ENCODE data around the gene OR4F6. TPM values are rescaled to one million over a fixed set of nuclear protein-coding genes. Genes with fewer than 3 reads are reported as not detected.

Gene OR4F6
- total and polyA plus RNA-seq, 4 donors, result not detected

DNA sequence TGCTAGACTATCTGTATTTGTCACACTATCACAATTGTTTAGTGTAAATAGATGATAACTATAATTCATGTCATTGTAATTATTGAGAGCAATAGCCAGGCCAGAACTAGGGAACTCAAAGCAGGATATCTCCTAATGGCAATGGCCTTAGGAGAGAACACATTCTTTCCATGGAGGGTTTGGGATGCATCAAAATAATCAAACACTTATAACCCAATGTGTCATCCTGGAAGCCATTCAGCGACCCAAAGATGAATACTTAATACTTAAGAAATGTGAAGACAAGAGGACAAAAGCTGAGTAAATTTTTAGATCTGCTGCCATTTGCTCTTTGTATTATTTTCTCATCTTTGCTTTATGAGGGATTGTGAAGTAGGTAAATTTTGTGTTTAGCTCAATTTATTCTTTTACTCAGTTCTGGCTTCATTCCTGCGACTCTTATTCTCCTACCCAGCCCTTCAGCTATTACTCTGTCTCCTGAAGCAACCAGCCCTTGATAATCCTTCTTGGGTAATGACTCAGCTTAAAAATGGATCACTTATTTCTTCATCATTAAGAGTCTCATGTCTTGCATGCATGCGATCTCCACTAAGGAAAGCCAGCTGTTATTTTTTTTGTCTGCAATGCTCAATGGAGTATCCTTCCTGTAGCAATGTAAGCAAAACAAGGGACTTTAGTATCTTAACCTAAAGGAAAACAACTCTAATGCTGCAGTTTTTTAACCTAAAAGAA, 10.7 kb downstream of the OR4F6 start:
- H3K27ac ChIP-seq (ENCODE audit: low read depth in 1 of 2, low read length in 2 of 2), result no peak overlapping the region
- H3K36me3 ChIP-seq (ENCODE audit: control insufficient read depth in 4 of 4, insufficient read depth in 3 of 4, low read depth in 1 of 4, low read length in 3 of 4), result no peaks in the 10 kb centered on the region
- H3K4me1 ChIP-seq (ENCODE audit: control insufficient read depth in 4 of 4, insufficient read depth in 4 of 4, low read length in 3 of 4), result no peaks in the 10 kb centered on the region
- DNase-seq (ENCODE audit: low spot score), result no peak
- peaks cover 0 to 6% (median 0%) of the 10 kb centered on the region in 4 donors for H3K27me3 ChIP-seq (ENCODE audit: control insufficient read depth in 4 of 4, insufficient read depth in 4 of 4, low read length in 3 of 4)
- TF ChIP-seq FOXA2 (IDR thresholded peaks at IDR 0.05) (no peak), NR2F2 (IDR thresholded peaks at IDR 0.05) (no peak), ZBTB33 (IDR thresholded peaks at IDR 0.05) (no peak), MAX (IDR thresholded peaks at IDR 0.05) (no peak), REST (IDR thresholded peaks at IDR 0.05) (no peak), HNF4A (conservative IDR thresholded peaks at IDR 0.05) (no peak), EGR1 (IDR thresholded peaks at IDR 0.05; ENCODE audit: low read depth in 2 of 2) (no peak), SP1 (IDR thresholded peaks at IDR 0.05) (no peak)
- TF ChIP-seq, protein P1, sequence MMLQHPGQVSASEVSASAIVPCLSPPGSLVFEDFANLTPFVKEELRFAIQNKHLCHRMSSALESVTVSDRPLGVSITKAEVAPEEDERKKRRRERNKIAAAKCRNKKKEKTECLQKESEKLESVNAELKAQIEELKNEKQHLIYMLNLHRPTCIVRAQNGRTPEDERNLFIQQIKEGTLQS (IDR thresholded peaks at IDR 0.05), result no peak
- TF ChIP-seq, protein P2, sequence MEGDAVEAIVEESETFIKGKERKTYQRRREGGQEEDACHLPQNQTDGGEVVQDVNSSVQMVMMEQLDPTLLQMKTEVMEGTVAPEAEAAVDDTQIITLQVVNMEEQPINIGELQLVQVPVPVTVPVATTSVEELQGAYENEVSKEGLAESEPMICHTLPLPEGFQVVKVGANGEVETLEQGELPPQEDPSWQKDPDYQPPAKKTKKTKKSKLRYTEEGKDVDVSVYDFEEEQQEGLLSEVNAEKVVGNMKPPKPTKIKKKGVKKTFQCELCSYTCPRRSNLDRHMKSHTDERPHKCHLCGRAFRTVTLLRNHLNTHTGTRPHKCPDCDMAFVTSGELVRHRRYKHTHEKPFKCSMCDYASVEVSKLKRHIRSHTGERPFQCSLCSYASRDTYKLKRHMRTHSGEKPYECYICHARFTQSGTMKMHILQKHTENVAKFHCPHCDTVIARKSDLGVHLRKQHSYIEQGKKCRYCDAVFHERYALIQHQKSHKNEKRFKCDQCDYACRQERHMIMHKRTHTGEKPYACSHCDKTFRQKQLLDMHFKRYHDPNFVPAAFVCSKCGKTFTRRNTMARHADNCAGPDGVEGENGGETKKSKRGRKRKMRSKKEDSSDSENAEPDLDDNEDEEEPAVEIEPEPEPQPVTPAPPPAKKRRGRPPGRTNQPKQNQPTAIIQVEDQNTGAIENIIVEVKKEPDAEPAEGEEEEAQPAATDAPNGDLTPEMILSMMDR (IDR thresholded peaks at IDR 0.05; ENCODE audit: low read depth, low read length, missing input control), result no peak
- no peaks in the 10 kb centered on the region for H3K9me3 ChIP-seq (ENCODE audit: control insufficient read depth in 4 of 4, low read length in 3 of 4)
- H3K9ac ChIP-seq (ENCODE audit: low read depth in 1 of 2, low read length in 2 of 2), result no peak overlapping the region
- 71% methylated on average over 3 of the region's 3 CpGs for WGBS
- no peak overlapping the region for H3K4me3 ChIP-seq (ENCODE audit: low read depth in 1 of 3, low read length in 3 of 3)

DNA sequence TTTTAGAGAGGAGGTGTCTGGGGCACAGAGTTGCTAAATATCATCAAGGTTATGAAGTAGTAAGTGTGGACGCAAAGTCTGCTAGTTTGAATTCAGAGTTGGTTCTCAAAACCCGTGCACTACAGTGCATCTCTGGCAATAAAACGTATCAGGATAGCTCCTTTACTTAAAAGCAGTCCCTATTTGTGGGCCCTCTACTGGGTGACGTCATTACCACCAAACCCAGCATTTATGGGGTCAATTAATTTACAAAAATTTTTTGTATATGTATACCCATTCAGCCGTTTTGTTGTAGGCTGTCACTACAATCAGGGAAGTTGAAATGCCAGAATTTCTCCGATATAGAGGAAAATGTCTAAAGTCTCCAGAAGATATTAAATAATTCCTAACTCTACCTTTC, 17.5 kb downstream of the OR4F6 start:
- WGBS, result 62% methylated on average over 6 of the region's 6 CpGs
- Histone ChIP-seq H3K36me3 (ENCODE audit: control insufficient read depth in 4 of 4, insufficient read depth in 3 of 4, low read depth in 1 of 4, low read length in 3 of 4) (no peaks in the 10 kb centered on the region), H3K27me3 (ENCODE audit: control insufficient read depth in 4 of 4, insufficient read depth in 4 of 4, low read length in 3 of 4) (peaks cover 0 to 4% (median 0%) of the 10 kb centered on the region in 4 donors), H3K4me3 (ENCODE audit: low read depth in 1 of 3, low read length in 3 of 3) (no peak overlapping the region), H3K9ac (ENCODE audit: low read depth in 1 of 2, low read length in 2 of 2) (no peak overlapping the region), H3K4me1 (ENCODE audit: control insufficient read depth in 4 of 4, insufficient read depth in 4 of 4, low read length in 3 of 4) (no peaks in the 10 kb centered on the region), H3K9me3 (ENCODE audit: control insufficient read depth in 4 of 4, low read length in 3 of 4) (peaks cover 0 to 3% (median 0%) of the 10 kb centered on the region in 4 donors), H3K27ac (ENCODE audit: low read depth in 1 of 2, low read length in 2 of 2) (no peak overlapping the region)
- DNase-seq (ENCODE audit: low spot score), result no peak
- TF ChIP-seq GABPA (IDR thresholded peaks at IDR 0.05 in 1 of 2, conservative IDR thresholded peaks at IDR 0.05 in 1 of 2), result no peak
- TF ChIP-seq JUND (IDR thresholded peaks at IDR 0.05), result no peak

All from liver (tissue), 9 donors.